KOPT-K1 (cell line): Measurements from ENCODE around the gene SUMO2.
"Not testable (repeated sequence)": the region's sequence is repeated elsewhere in the genome, so short reads cannot be mapped to it uniquely, and the experiment has no call there.

Experiments used
- H3K27ac ChIP-seq: fragments of 200-600 bp; sonication (generic); 2 replicates; pipeline ENCODE4 v1.5.1; 2016; ENCODE audit warnings: antibody characterized with exemption, mild to moderate bottlenecking, low read depth, low read length; ENCODE audit not compliant: poor library complexity, severe bottlenecking
- H3K36me3 ChIP-seq: fragments of 200-600 bp; sonication (generic); 2 replicates; pipeline ENCODE4 v1.5.1; 2017; ENCODE audit warnings: antibody characterized with exemption, mild to moderate bottlenecking, low read length, moderate library complexity; ENCODE audit not compliant: insufficient read depth
- H3K9me3 ChIP-seq: fragments of 200-600 bp; sonication (generic); 2 replicates; pipeline ENCODE4 v1.5.1; 2017; ENCODE audit warnings: antibody characterized with exemption, low read length, mild to moderate bottlenecking; ENCODE audit not compliant: insufficient read depth, poor library complexity, severe bottlenecking

The SUMO2 gene

DNA sequence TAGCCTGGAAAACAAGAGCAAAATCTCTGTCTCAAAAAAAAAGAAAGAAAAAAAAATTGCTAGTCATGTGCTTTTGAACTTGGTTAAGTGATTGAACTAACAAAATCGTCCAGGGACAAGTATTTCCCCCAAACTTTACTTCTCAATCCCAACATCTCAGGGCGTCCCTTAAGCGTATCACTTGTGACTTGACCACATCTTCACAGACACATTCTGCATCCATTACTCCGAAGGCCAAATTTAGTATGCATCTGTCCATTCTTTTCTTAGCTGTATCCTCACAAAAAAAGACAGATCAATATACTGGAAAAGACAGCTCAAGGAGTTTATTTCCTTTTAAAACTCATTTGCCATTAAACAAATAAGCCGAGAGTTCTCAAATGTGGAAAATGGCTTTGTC is 22.5 kb downstream of the SUMO2 start:
- Histone ChIP-seq H3K27ac (no peak overlapping the region), H3K9me3 (no peaks in the 10 kb centered on the region), H3K36me3 (peaks cover 80% of the 10 kb centered on the region)

DNA sequence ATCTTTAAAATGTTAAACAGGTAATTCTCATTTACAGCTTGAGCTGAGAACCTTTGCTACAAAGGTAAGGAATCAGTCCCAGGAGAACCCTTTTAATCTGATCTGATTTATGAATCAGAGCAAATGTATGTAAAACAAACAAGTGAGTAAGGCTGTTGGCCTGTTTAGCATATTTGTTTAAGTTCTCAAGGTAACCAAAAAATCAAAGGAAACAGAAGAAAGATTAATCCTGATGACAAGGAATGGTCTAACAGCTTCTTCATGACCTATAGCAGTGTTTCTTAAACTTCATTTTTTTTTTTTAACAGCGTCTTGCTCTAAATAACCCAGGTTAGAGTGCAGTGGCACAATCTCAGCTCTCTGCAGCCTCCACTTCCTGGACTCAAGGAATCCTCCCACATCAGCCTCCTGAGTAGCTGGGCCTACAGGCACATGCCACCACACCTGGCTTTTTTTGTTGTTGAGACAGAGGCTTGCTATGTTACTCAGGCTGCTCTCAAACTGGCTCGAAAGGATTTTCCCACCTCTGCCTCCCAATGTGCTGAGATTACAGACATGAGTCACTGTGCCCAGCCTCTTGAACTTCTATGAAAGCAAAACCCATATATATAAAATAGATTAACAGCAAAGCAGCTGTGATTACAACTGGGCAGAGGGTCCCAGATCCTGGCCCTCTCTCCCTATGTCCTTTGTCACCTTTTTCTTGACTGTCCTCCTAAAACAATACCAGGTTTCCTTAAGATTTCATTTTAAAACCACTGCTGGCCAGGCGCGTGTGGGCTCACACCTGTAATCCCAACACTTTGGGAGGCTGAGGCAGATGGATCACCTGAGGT is 23.3 kb downstream of the SUMO2 start:
- H3K27ac ChIP-seq: no peak overlapping the region

DNA sequence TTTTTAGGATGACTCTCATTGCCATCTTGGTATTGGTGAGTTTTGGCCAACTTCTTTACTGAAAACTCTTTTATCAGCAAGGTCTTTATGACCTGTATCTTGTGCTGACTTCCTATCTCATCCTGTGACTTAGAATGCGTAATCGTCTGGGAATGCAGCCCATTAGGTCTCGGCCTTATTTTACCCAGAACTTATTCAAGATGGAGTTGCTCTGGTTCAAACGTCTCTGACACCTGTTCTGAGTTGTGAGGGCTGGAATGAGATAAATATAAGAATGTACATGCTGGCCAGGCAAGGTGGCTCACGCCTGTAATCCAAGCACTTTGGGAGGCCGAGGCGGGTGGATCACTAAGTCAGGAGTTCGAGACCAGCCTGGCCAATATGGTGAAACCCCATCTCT is 24.3 kb downstream of the SUMO2 start:
- peaks cover 63% of the 10 kb centered on the region for H3K36me3 ChIP-seq
- not testable (repeated sequence) for H3K27ac ChIP-seq, H3K9me3 ChIP-seq

More for the DNA sequence above, 23.3 kb downstream of the SUMO2 start:
- no peaks in the 10 kb centered on the region for H3K9me3 ChIP-seq
- H3K36me3 ChIP-seq: peaks cover 72% of the 10 kb centered on the region

DNA sequence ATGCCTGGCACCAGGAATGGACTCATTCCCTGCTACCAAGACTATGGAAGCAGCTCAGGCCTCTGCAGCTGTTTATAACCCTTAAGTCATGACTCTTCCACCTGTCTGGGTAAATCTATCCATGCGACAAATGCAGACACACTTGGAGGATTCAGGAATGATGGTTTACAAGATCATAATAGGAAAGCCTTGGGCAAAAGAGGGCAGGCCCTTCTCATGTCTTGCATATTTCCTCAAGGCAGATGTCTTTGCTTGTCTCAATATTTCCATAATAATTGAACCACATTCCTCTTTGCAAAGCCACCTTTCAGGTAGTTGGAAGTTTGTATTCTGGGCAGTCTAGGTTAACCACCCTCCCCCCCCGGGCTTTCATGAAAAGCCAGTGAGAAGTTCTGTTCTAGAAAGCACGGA is 27.6 kb downstream of the SUMO2 start:
- no peaks in the 10 kb centered on the region for H3K9me3 ChIP-seq
- peak overlapping the region; percentile 93 for H3K27ac ChIP-seq
- peaks cover 45% of the 10 kb centered on the region for H3K36me3 ChIP-seq

DNA sequence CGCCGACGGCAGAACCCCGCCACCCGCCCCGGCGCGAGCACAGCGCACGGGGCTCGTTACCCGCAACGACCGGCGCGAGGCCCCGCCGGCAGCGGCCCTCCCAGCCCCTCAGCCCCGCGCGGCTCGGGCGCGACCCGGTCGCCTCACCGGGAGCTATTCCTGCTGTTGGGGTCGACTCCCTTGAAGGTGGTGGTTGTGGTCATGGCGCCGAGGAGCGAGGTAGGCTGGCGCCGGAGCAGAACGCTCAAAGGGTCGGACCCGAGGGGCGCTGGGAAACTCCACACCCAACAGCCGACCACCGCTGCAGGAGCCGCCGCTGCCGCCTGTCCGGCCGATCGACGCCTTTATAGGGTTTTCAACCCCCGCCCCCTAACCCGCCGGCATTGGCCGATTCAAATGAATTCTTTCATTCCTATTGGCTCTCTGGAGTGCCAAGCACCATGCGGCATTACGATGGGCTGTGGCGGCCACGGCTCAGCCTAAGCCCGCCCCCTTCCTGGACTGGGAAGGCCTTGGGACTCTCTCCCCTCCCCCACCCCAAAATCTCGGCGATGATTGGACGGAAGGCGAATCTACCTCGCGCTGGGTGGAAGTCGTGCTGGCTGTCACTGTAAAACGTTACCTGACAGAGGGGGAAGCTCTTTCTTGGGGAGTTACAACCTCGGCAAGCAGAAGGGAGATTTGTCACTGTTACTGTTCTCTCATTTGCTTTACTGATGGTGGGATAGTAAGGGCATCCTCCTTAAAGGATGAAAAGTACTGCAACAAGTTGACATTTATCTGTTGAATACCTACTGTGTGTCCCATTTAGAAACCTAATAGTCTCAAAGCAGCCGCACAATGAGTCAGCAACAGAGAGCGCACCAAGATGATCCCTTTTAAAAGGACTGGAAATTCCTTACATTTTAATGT is 28.3 kb downstream of the SUMO2 start, which contains the start of gene JPT1:
Gene JPT1 (minus strand): TSS at position 318 of the 912 bp plus-strand sequence. CDS start 115 bp downstream, at position 203.
- H3K27ac ChIP-seq: peak within 1 kb of the TSS; percentile 93

DNA sequence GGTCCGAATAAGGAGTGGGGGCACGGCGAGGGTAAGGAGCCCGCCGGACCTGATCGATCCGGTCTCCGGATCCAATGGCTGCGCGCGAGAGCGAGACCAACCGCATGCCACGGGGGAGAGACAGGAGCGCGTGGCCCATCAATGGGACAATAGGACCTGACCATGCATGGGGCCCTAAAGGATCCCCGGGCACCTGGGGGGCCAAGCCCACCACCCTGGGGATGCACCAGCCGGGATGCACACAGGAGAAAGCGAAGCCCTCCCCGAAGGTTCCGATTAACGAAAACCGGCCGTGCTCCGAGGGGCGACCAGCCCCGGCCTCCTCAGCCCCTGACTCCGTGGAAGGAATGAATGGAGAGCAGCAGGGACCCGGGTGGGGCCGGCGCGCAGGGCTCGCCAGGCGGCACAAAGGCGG is 29.0 kb downstream of the SUMO2 start:
- H3K9me3 ChIP-seq: no peaks in the 10 kb centered on the region
- H3K27ac ChIP-seq: peak overlapping the region; percentile 93
- H3K36me3 ChIP-seq: peaks cover 42% of the 10 kb centered on the region

More for the DNA sequence above, 28.3 kb downstream of the SUMO2 start, which contains the start of gene JPT1:
- Histone ChIP-seq H3K9me3 (no peaks in the 10 kb centered on the region), H3K36me3 (peaks cover 44% of the 10 kb centered on the region)

DNA sequence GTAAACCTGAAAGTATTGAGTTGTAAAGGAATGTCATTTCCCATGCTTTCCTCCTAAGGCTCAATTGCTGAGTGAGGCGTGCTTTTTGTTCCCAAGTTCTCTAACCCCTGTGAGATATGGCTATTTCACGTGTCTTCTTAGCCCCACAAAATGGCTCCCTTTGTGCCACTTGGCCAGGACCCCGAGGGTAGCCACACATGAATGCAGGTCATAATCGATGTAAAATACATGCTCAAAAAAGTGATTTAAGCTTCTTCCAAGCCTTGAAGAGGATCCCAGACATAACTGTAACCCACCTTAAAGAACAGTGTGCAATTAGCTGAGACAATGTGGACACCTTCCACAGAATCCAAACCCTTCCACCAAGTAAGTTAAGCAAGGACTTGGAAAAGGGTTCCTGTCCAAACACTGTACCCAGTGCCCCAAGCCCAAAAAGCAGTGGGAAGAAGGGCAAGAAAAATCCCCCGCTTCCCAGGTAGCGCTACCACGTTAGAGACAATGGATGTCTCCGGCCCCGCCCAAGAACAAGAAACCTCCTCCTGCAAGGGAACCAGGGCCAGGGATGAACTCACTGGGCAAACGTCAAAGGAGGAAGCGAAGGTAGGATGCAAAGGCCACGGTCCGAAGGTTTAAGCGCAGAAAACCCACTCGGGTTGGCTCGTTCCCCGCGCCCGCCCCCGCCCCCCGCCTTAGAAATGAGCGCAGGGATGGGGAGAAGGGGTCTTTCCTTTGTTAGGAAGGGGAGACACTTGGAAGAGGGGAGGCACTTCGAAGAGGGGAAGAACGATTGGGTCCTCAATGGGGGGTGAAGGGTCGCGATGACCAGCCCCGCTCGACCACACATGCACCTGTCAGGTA is 29.6 kb downstream of the SUMO2 start:
- Histone ChIP-seq H3K9me3 (no peaks in the 10 kb centered on the region), H3K27ac (peak overlapping the region; percentile 93), H3K36me3 (peaks cover 42% of the 10 kb centered on the region)

DNA sequence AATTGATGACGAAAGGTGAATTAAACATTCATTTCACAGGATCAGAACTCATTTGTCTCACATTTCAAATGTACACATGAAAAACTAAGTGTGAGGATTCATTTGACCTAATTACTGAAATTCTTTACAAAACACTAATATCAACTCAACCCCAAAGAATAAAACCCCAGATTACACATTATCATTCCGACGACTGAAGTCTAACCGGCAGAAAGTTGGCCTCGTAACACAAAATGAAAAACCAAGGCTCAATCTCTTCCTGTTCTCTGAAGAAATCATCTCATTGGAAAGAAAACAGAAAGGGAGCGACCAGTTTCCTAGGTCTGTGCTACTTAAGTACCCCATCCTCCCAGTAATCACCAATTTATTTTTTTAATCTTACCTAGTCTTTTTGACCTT is 30.2 kb downstream of the SUMO2 start:
- H3K36me3 ChIP-seq: peaks cover 42% of the 10 kb centered on the region
- no peaks in the 10 kb centered on the region for H3K9me3 ChIP-seq
- peak overlapping the region; percentile 93 for H3K27ac ChIP-seq

DNA sequence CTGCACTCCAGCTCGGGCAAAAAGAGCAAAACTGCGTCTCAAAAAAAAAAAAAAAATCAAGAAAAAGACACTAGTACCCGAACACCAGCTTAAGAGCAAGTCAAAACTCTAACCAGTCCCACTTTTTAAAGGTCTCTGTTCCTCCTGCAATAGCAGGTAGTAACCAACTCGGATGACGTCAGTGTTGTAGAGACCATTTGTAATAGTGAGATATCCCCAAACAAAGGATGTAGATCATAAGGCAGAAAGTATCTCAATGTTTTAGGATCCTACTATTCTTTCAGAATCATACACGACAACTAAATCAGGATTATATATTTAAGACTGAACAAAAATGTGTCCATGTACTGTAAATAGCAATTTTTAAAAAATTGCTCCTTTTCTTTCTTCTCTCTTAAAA is 30.8 kb downstream of the SUMO2 start:
- Histone ChIP-seq H3K27ac (peak overlapping the region; percentile 93), H3K9me3 (no peaks in the 10 kb centered on the region), H3K36me3 (peaks cover 42% of the 10 kb centered on the region)

DNA sequence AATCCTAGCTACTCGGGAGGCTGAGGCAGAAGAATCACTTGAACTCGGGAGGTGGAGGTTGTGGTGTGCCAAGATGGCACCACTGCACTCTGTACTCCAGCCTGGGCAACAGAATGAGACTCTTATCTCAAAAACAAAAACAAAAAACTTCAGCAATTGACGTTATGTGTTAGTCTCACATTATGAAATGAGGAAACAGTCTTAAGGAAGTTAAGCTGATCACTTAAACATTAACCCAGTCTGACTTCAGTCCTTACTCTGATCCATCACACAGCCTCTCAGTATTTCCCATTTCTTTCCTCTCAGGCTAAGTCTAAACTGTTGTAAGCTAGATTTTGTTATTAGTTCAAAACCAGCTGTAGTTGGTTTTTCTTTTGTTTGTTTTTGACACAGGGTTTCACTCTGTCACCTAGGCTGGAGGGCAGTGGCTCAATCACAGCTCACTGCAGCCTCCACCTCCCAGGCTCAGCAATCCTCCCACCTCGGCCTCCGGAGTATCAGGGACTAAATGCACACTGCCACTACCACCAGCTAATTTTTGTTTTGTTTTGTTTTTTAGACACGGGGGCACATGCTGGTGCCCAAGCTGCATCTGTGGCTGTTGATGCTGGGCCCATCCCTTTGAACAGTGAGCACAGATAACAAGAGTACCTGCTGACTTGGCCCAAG is 34.7 kb downstream of the SUMO2 start:
- peaks cover 78% of the 10 kb centered on the region for H3K36me3 ChIP-seq
- no peak overlapping the region for H3K27ac ChIP-seq

DNA sequence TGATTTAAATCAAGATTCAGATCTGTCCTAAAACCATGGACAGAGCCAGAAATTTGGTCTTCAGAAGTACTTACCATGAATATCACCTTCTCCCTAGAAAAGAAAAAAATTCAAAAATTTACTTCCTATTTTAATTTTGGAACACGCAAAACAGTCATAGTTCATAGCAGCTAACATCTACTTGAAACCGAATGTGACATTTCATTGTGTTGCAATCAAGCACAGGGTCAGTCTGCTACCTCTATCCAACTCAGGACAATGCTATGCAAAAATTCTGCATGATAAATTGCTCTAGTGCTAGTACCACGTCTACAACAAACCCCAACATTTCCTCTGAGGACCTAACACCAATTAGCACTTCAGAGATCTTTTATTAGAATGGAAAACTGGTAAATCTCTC is 36.2 kb downstream of the SUMO2 start:
- H3K9me3 ChIP-seq: no peaks in the 10 kb centered on the region
- H3K36me3 ChIP-seq: peaks cover 86% of the 10 kb centered on the region
- no peak overlapping the region for H3K27ac ChIP-seq

More for the DNA sequence above, 34.7 kb downstream of the SUMO2 start:
- H3K9me3 ChIP-seq: no peaks in the 10 kb centered on the region

DNA sequence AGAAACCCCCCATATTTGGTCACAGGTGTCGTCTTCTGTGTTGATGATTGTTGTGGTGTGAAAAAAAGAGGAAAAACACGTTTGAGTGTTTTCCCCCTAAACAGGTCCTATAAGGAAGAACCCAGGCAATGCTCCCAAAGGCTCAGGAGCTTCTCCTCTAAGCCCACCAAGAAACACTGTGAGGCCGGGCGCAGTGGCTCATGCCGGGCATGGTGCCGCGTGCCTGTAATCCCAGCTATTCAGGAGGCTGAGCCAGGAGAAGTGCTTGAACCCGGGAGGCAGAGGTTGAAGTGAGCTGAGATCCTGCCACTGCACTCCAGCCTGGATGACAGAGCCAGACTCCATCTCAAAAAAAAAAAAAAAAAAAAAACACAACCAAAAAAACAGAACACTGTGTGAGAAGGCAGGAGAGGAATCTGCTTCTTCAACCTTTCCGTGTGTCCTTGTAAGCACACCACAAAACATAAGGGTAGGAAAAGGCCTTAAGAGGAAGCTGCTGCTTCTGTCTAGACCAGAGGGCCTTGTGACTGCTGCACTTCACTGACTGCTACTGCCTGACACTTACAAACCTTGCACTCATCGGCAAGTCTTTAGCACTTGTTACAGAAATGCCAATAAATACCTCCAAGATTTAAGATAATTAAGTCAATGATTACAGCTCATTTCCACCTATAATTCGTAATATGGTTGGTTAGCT is 37.8 kb downstream of the SUMO2 start:
- Histone ChIP-seq H3K27ac (no peak overlapping the region), H3K9me3 (no peaks in the 10 kb centered on the region), H3K36me3 (peaks cover 96% of the 10 kb centered on the region)

DNA sequence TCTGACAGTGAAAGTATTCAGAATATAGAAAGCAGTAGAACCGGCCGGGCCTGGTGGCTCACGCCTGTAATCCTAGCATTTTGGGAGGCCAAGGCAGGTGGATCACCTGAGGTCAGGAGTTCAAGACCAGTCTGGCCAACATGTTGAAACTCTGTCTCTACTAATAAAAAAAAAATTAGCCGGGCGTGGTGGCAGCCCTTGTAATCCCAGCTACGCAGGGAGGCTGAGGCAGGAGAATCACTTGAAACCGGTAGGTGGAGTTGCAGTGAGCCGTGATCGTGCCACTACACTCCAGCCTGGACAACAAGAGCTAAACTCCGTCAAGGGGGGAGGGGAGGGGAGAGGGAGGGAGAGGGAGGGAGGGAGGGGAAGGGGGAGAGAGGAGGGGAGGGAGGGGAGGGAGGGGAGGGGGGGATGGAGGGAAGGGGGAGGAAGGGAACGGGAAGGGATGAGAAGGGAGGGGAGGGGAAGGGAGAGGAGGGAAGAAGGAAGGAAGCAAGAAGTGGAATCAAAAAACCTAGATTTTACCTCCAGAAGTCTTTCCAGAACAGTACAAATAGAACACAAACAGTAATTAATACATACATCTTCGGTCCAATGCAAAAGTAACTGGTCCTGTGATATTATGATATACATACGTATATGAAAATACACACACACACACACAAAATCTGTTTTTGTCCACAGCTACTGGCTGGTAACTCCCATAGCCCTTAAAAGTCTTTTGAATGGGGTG is 40.4 kb downstream of the SUMO2 start:
- H3K27ac ChIP-seq: peak overlapping the region; percentile 50
- peaks cover 98% of the 10 kb centered on the region for H3K36me3 ChIP-seq
- H3K9me3 ChIP-seq: no peaks in the 10 kb centered on the region
